KMS-11 (cell line): ENCODE measurements around the gene KIF6.

Experiments used
- H2AFZ ChIP-seq: fragments of 200-600 bp; sonication (generic); 2 replicates; pipeline ENCODE4 v1.6.1; 2016; ENCODE audit warnings: antibody characterized with exemption, mixed run types, low read depth
- H3K27ac ChIP-seq: fragments of 200-600 bp; sonication (generic); 2 replicates; pipeline ENCODE4 v1.6.1; 2016; ENCODE audit warnings: mild to moderate bottlenecking, mixed run types
- H3K27me3 ChIP-seq: fragments of 200-600 bp; sonication (generic); 2 replicates; pipeline ENCODE4 v1.6.1; 2017; ENCODE audit warnings: mild to moderate bottlenecking, low read depth, mixed run types, moderate library complexity; ENCODE audit not compliant: insufficient read depth
- H3K36me3 ChIP-seq: fragments of 200-600 bp; sonication (generic); 2 replicates; pipeline ENCODE4 v1.6.1; 2017; ENCODE audit warnings: mild to moderate bottlenecking, mixed run types; ENCODE audit not compliant: insufficient read depth
- H3K4me1 ChIP-seq: fragments of 200-600 bp; sonication (generic); 2 replicates; pipeline ENCODE4 v1.6.1; 2016; ENCODE audit warnings: mild to moderate bottlenecking, low read depth, mixed run types; ENCODE audit not compliant: poor library complexity, severe bottlenecking
- H3K4me2 ChIP-seq: fragments of 200-600 bp; sonication (generic); 2 replicates; pipeline ENCODE4 v1.7.0; 2016; ENCODE audit warnings: mild to moderate bottlenecking, mixed run types
- H3K4me3 ChIP-seq: fragments of 200-600 bp; sonication (generic); IDR thresholded peaks from 2 replicates; pipeline ENCODE4 v1.6.1; 2017; ENCODE audit warnings: low read depth, low read length, mixed read lengths; ENCODE audit not compliant: insufficient read depth
- H3K79me2 ChIP-seq: fragments of 200-600 bp; sonication (generic); 2 replicates; pipeline ENCODE4 v1.6.1; 2016; ENCODE audit warnings: low read depth, mixed run types; ENCODE audit not compliant: insufficient read depth
- H3K9ac ChIP-seq: fragments of 200-600 bp; sonication (generic); 2 replicates; pipeline ENCODE4 v1.6.1; 2016; ENCODE audit warnings: mild to moderate bottlenecking, mixed run types
- H4K20me1 ChIP-seq: fragments of 200-600 bp; sonication (generic); 2 replicates; pipeline ENCODE4 v1.6.1; 2016; ENCODE audit warnings: mild to moderate bottlenecking, mixed run types; ENCODE audit not compliant: insufficient read depth
- TF ChIP-seq, protein P1 (sequence below): fragments of 200-600 bp; sonication (generic); conservative IDR thresholded peaks from 2 replicates; pipeline ENCODE4 v1.6.1; 2017; ENCODE audit warnings: low read depth, mild to moderate bottlenecking, antibody characterized with exemption, low read length, moderate library complexity, mixed read lengths

The KIF6 gene

DNA sequence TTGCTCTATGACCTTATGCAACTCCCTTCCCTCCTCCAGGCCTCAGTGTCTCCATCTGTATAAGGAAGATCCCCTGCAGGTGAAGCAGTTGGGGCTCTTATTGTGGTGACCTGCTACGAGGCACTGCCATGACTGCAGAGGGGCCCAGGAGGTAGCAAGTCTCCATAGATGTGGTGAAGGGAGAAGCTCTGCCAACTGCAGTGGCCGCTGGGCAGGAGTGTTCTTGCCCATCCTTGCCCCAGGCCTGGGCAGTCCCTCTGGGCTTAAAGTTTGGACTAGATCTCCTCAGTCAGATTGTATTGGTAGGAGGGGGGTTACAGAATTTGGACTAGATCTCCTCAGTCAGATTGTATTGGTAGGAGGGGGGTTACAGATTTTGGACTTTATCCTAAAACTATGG, 423.2 kb downstream of the KIF6 start:
- H3K9ac ChIP-seq: no peak overlapping the region
- H4K20me1 ChIP-seq: no peaks in the 10 kb centered on the region
- no peaks in the 10 kb centered on the region for H3K79me2 ChIP-seq
- H3K4me1 ChIP-seq: peaks cover 3% of the 10 kb centered on the region
- no peak overlapping the region for H2AFZ ChIP-seq
- H3K4me2 ChIP-seq: no peak overlapping the region
- no peak overlapping the region for H3K4me3 ChIP-seq
- no peak overlapping the region for H3K27ac ChIP-seq
- H3K27me3 ChIP-seq: no peaks in the 10 kb centered on the region
- TF ChIP-seq, protein P1, sequence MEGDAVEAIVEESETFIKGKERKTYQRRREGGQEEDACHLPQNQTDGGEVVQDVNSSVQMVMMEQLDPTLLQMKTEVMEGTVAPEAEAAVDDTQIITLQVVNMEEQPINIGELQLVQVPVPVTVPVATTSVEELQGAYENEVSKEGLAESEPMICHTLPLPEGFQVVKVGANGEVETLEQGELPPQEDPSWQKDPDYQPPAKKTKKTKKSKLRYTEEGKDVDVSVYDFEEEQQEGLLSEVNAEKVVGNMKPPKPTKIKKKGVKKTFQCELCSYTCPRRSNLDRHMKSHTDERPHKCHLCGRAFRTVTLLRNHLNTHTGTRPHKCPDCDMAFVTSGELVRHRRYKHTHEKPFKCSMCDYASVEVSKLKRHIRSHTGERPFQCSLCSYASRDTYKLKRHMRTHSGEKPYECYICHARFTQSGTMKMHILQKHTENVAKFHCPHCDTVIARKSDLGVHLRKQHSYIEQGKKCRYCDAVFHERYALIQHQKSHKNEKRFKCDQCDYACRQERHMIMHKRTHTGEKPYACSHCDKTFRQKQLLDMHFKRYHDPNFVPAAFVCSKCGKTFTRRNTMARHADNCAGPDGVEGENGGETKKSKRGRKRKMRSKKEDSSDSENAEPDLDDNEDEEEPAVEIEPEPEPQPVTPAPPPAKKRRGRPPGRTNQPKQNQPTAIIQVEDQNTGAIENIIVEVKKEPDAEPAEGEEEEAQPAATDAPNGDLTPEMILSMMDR: no peak
- H3K36me3 ChIP-seq: no peaks in the 10 kb centered on the region

DNA sequence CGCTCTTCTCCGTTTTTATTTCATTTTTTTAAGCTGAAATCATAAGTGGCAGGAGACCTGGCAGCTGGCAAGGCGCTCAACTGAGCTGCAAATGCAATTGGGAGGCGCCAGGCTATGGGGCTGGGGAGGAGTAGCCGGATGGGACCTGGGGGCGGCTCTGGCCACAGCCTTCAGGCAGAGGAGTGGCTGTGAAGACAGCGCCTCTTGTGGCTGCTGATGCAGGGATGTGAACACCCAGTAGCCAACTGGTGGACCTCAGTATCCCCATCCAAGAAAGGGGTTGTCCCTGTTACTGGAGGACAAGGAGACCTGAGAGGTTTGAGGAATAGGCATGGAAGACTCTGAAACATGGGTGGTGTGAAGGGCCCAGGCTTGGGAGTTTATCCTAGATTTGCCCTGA, 423.6 kb downstream of the KIF6 start:
- TF ChIP-seq, protein P1: no peak; the same call in 1 of the 2 replicates
- H4K20me1 ChIP-seq: no peaks in the 10 kb centered on the region
- no peaks in the 10 kb centered on the region for H3K27me3 ChIP-seq
- no peak overlapping the region for H3K4me2 ChIP-seq
- peaks cover 3% of the 10 kb centered on the region for H3K4me1 ChIP-seq
- H3K27ac ChIP-seq: no peak overlapping the region
- no peak overlapping the region for H3K4me3 ChIP-seq
- H3K36me3 ChIP-seq: no peaks in the 10 kb centered on the region
- no peak overlapping the region for H3K9ac ChIP-seq
- no peak overlapping the region for H2AFZ ChIP-seq
- no peaks in the 10 kb centered on the region for H3K79me2 ChIP-seq

DNA sequence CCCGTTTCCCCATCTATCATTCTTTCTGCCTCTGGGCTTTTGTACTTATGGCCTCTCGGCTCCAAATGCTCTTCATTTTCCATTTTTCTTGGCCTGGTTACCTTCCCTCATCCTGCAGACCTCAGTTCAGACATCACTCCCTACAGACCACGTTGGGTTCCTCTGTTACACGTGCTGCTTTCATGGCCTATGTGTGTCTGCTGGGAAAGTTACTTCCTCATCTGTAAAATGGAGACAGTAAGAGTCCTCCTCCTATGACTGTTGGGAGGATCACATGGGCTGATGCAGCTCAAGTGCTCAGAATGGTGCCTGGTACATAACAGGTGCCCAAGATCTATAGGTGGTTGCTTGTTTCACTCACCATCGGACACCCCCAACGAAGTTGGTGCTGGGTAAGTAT, 424.5 kb downstream of the KIF6 start:
- Histone ChIP-seq H3K36me3 (no peaks in the 10 kb centered on the region), H3K4me2 (no peak overlapping the region), H4K20me1 (no peaks in the 10 kb centered on the region), H3K27me3 (no peaks in the 10 kb centered on the region), H3K4me3 (no peak overlapping the region), H2AFZ (no peak overlapping the region), H3K4me1 (peaks cover 3% of the 10 kb centered on the region), H3K79me2 (no peaks in the 10 kb centered on the region), H3K9ac (no peak overlapping the region), H3K27ac (no peak overlapping the region)
- TF ChIP-seq, protein P1: no peak

DNA sequence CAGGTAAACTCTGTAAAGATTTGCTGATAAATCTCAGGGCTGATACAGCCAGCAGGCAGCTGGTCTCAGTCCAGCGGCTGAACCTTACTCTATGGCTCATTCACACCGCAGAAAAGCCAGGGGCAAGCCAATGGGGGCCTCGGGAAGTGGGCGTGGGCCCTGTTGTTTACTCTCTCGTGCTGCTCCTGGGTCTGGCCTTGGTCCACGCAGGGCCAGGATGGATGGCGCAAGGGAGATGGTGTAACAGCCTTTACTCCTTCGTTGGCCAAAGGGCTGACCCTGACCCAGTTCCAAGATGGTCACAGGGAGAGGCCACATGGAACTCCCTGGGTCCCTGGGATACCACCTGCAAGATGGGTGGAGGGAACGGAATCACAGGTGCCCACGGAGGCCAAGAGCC, 427.1 kb downstream of the KIF6 start:
- peaks cover 3% of the 10 kb centered on the region for H3K4me1 ChIP-seq
- no peak overlapping the region for H3K9ac ChIP-seq
- H2AFZ ChIP-seq: no peak overlapping the region
- H3K36me3 ChIP-seq: no peaks in the 10 kb centered on the region
- no peaks in the 10 kb centered on the region for H4K20me1 ChIP-seq
- TF ChIP-seq, protein P1: no peak
- no peaks in the 10 kb centered on the region for H3K27me3 ChIP-seq
- H3K79me2 ChIP-seq: no peaks in the 10 kb centered on the region
- no peak overlapping the region for H3K4me2 ChIP-seq
- H3K27ac ChIP-seq: no peak overlapping the region
- H3K4me3 ChIP-seq: no peak overlapping the region
